GM18861 (cell line): Measurements from ENCODE around the gene UBE2G1.
"Not testable (repeated sequence)": the region's sequence is repeated elsewhere in the genome, so short reads cannot be mapped to it uniquely, and the experiment has no call there.

Experiments used
- ATAC-seq: cut with Tn5 transposase; IDR thresholded peaks from one replicate; pipeline ENCODE4 v1.9.1; 2021; ENCODE audit not compliant: unreplicated experiment

UBE2G1 gene

GRCh38 chr17:4255271-4255670, 111.2 kb downstream of the UBE2G1 start:
- not testable (repeated sequence) for ATAC-seq

GRCh38 chr17:4250887-4251286, 115.6 kb downstream of the UBE2G1 start:
- no peak for ATAC-seq

- ATAC-seq = no peak
Observed at GRCh38 chr17:4249452-4250029, 116.9 kb downstream of the UBE2G1 start.

GRCh38 chr17:4248504-4249277, 117.8 kb downstream of the UBE2G1 start:
- no peak for ATAC-seq

GRCh38 chr17:4247971-4248388, 118.5 kb downstream of the UBE2G1 start:
- no peak for ATAC-seq

GRCh38 chr17:4247361-4247970, 119.0 kb downstream of the UBE2G1 start:
- no peak for ATAC-seq

GRCh38 chr17:4246674-4247073, 119.8 kb downstream of the UBE2G1 start:
- ATAC-seq = no peak

- ATAC-seq = no peak
Observed at GRCh38 chr17:4241535-4241934, 124.9 kb downstream of the UBE2G1 start.

DNA sequence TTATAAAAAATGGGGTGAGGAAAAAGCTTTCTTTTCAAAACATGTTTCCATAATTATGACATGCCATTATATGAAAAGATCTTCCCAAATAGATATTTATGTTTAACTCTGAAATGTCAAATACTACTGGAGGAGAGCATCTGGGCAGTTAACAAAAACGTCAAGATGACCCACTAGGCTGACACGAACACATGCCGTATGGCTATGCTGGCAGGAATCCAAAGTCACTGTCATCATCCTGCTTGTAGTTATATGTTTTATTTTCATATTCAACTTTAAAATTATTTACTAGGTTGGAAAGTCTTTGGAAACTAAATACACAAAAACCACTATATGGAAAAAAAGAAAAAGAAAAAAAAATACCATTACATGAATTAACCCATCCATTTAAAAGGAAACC, 130.0 kb downstream of the UBE2G1 start:
- ATAC-seq = no peak

DNA sequence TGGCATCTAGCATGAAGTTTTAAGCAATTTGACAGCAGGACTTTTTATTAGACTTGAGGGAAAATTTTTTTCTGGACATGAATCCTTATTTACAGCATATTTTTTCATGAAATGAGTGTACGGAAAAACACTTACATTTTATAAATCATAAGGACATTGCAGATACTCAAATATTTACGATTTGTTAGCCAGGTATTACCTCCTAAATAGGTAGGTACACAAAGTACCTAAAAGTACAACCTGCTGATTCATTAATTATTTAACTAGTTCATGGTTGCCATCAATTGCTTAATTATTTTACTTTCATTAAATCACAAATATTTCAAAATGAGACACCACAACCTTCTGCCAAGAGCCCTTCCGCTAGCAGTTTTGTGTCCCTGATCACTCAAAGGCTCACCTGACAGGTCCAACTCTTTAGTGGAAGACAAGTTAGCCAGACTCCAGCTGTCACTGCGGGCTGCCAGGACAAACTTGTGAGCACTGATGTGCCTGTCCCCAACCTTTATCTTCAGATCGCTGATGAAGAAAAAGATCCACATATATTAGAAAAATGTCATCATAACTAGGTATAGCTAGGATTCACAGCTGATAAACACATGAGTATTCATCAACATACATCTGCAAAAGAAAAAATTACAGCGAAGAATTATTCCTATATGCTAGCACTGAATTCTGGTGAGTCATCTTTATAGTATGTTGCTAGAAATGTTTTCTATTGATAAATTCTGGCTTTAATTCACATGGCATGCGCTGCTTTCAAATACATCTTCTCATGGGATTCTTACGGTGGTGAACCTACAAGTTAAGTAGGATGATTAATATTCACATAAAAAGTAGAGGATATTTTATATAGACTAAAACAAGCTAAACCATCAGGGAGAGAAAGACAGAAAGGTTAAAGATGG, 130.8 kb downstream of the UBE2G1 start:
- no peak for ATAC-seq

DNA sequence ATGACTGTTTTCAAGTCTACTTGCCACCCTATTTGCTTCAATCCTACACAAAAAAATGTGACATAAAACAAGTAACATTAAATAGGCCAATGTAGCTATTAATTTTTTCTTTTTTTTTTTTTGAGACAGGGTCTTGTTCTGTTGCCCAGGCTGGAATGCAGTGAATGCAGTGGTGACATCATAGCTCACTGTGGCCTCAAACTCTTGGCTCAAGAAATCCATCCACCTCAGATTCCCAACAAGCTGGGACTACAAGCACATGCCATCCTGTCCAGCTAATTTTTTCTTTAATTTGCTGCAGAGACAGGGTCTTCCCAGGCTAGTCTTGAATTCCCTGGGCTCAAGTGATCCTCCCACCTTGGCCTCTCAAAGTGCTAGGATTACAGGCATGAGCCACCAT, 132.1 kb downstream of the UBE2G1 start:
- ATAC-seq = no peak

DNA sequence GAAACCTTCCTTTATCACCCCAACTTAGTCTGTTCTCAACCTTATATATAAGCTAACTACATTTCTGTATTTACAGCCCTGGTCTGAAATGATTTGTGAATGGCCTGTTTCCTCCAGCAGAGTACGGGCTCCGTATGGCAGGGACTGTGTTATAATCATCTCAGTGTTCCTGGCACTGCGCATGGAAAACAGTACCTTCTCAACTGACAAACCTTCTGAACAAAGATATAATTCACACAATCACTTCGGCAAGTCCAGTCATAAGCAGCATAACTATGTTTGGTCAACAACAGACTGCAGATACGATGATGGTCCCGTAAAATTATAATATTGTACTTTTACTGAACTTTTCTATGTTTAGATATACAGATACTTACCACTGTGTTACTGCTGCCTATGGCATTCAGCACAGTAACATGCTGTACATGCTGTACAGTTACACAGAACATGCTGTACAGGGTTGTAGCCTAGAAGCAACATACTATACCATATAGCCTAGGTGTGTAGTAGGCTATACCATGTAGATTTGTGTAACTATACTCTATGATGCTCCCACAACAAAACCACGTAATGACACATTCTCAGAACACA, 132.7 kb downstream of the UBE2G1 start:
- ATAC-seq = no peak

- ATAC-seq = no peak
Observed at GRCh38 chr17:4232168-4232813, 134.2 kb downstream of the UBE2G1 start.

DNA sequence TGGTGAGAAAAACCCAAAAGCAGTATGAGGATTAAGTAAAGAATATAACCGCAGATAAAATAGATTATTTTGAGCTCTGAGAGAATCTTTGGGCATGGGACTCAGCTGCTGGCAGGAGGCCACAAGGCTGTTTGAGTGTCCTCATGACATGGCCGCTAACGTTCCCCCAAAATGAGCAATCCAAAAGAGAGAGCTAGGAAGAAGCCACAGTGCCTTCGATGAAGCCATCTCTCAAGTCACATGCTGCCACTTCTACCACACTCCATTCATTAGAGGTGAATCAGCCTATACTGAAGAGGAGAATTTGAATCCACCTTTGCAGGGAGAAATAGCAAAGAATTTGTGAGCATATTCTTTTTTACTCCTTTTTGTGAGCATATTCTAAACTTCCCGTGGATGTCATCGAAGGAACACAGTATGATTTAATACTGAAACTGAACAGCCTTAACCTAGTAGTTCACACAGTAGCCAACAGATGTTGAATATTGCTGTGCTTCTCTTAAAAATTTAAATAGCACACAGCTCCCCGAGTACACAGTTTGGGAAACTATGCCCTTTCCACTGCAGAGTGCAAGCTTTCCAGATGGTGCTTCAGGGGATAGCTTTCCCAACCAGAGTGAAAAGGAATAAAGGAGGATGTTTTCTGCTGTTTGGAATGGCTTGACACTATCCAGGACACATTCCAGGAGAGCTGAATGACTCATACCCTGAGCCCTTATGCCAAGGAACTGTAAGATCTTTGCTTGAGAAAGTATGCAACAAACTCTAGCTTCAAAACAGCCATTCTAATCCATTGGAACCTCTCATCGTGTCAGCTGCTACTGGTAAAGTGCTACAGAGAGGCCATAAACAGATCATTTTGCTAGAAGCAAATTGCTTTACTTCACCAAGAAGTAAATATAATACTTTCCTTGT, 136.6 kb downstream of the UBE2G1 start:
- no peak for ATAC-seq

DNA sequence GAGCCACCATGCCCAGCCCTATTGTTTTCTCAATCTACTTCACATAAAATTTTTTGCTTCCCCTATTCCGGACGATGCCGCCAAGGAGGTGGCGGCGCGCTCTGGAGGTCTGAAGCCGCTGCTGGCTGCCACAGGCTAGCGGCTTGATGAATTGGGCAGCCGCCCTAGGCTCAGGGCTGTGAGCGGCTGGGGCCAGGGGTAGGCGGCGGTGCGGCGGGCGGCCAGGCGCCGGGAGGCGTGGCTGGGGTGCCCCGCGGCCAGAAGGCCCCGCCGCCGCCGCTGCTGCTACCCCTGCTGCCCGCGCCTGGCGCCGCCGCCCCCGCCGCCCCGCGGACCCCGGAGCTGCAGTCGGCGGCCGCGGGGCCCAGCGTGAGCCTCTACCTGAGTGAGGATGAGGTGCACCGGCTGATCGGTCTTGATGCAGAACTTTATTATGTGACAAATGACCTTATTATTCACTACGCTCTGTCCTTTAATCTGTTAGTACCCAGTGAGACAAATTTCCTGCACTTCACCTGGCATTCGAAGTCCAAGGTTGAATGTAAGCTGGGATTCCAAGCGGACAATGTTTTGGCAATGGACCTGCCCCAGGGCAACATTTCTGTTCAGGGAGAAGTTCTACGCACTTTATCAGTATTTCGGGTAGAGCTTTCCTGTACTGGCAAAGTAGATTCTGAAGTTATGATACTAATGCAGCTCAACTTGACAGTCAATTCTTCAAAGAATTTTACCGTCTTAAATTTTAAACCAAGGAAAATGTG, 144.4 kb downstream of the UBE2G1 start:
- no peak for ATAC-seq

GRCh38 chr17:4221163-4221562, 145.3 kb downstream of the UBE2G1 start:
- ATAC-seq = no peak

DNA sequence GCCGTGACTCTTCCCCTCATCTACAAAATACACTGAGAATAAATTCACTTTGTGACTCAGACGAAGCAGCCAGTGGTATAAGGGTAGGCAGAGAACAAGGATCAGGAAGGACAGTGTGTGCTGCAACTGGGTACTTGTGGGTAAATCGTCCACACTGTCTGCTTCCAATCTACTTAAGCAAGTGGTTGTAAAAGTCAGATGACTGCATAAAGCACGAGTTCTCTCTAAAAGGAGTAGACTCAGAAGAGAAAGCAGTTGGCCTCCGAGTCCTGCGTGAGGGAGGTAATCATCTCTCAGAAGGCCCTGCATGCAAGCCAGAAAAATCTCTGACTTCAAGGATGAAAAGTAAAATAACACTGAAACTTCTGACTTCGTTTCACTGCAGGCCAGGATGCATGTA, 145.8 kb downstream of the UBE2G1 start:
- no peak for ATAC-seq
